ENCODE data around the gene SLC25A15. TPM values are rescaled to one million over a fixed set of nuclear protein-coding genes. Genes with fewer than 3 reads are reported as not detected.

The SLC25A15 gene
- total RNA-seq, 1 experiment from 2014 or later = 20.2 TPM

GRCh38 chr13:40769970-40770369, 19.4 kb upstream of the SLC25A15 start:
- no peak overlapping the region for H3K27ac Mint-ChIP-seq
- H3K4me3 Mint-ChIP-seq = peak overlapping the region; percentile 99
- no peaks in the 10 kb centered on the region for H3K27me3 Mint-ChIP-seq (ENCODE audit: low read depth)
- ChIA-PET POLR2A (no interaction called here), CTCF (interaction anchor here (1.0 kb wide), 1 partner anchor 102 kb away, joined by 3 read pairs; no protein-coding TSS in a partner anchor)
- DNase-seq (ENCODE audit: low spot score) (no peak), ATAC-seq (no peak)
- TF ChIP-seq ZNF425 (CRISPR knock-in tag; conservative IDR thresholded peaks at IDR 0.05) = no peak
- no peak for TF ChIP-seq SP1 (CRISPR knock-in tag; conservative IDR thresholded peaks at IDR 0.05)
- no peak for TF ChIP-seq ZNF532 (CRISPR knock-in tag; IDR thresholded peaks at IDR 0.05; ENCODE audit: borderline replicate concordance)
- no peak for TF ChIP-seq FOXJ3 (CRISPR knock-in tag; IDR thresholded peaks at IDR 0.05; ENCODE audit: borderline replicate concordance)
- no peak for TF ChIP-seq ZNF121 (CRISPR knock-in tag; IDR thresholded peaks at IDR 0.05)
- TF ChIP-seq FOXP1 (CRISPR knock-in tag; IDR thresholded peaks at IDR 0.05; ENCODE audit: borderline replicate concordance) = no peak
- no peak for TF ChIP-seq NFE2L1 (CRISPR knock-in tag; IDR thresholded peaks at IDR 0.05)
- no peak for TF ChIP-seq NFYB (CRISPR knock-in tag; conservative IDR thresholded peaks at IDR 0.05; ENCODE audit: low read depth)
- TF ChIP-seq, protein P1, sequence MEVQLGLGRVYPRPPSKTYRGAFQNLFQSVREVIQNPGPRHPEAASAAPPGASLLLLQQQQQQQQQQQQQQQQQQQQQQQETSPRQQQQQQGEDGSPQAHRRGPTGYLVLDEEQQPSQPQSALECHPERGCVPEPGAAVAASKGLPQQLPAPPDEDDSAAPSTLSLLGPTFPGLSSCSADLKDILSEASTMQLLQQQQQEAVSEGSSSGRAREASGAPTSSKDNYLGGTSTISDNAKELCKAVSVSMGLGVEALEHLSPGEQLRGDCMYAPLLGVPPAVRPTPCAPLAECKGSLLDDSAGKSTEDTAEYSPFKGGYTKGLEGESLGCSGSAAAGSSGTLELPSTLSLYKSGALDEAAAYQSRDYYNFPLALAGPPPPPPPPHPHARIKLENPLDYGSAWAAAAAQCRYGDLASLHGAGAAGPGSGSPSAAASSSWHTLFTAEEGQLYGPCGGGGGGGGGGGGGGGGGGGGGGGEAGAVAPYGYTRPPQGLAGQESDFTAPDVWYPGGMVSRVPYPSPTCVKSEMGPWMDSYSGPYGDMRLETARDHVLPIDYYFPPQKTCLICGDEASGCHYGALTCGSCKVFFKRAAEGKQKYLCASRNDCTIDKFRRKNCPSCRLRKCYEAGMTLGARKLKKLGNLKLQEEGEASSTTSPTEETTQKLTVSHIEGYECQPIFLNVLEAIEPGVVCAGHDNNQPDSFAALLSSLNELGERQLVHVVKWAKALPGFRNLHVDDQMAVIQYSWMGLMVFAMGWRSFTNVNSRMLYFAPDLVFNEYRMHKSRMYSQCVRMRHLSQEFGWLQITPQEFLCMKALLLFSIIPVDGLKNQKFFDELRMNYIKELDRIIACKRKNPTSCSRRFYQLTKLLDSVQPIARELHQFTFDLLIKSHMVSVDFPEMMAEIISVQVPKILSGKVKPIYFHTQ (CRISPR knock-in tag; IDR thresholded peaks at IDR 0.05) = no peak
- no peak for TF ChIP-seq EMX1 (CRISPR knock-in tag; IDR thresholded peaks at IDR 0.05)
- no peak for TF ChIP-seq TCF7 (CRISPR knock-in tag; IDR thresholded peaks at IDR 0.05; ENCODE audit: low read depth)
- TF ChIP-seq ZNF317 (CRISPR knock-in tag; IDR thresholded peaks at IDR 0.05; ENCODE audit: borderline replicate concordance, low read depth) = no peak
- TF ChIP-seq SMAD3 (CRISPR knock-in tag; IDR thresholded peaks at IDR 0.05; ENCODE audit: borderline replicate concordance) = no peak
- no peak for TF ChIP-seq GABPB1 (CRISPR knock-in tag; IDR thresholded peaks at IDR 0.05)
- TF ChIP-seq, protein P2, sequence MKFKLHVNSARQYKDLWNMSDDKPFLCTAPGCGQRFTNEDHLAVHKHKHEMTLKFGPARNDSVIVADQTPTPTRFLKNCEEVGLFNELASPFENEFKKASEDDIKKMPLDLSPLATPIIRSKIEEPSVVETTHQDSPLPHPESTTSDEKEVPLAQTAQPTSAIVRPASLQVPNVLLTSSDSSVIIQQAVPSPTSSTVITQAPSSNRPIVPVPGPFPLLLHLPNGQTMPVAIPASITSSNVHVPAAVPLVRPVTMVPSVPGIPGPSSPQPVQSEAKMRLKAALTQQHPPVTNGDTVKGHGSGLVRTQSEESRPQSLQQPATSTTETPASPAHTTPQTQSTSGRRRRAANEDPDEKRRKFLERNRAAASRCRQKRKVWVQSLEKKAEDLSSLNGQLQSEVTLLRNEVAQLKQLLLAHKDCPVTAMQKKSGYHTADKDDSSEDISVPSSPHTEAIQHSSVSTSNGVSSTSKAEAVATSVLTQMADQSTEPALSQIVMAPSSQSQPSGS (CRISPR knock-in tag; IDR thresholded peaks at IDR 0.05; ENCODE audit: borderline replicate concordance, low read depth) = no peak
- TF ChIP-seq JAZF1 (CRISPR knock-in tag; IDR thresholded peaks at IDR 0.05) = no peak
- TF ChIP-seq, protein P3, sequence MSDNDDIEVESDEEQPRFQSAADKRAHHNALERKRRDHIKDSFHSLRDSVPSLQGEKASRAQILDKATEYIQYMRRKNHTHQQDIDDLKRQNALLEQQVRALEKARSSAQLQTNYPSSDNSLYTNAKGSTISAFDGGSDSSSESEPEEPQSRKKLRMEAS (CRISPR knock-in tag; IDR thresholded peaks at IDR 0.05) = no peak
- TF ChIP-seq, protein P4, sequence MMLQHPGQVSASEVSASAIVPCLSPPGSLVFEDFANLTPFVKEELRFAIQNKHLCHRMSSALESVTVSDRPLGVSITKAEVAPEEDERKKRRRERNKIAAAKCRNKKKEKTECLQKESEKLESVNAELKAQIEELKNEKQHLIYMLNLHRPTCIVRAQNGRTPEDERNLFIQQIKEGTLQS (CRISPR knock-in tag; conservative IDR thresholded peaks at IDR 0.05) = no peak
- H3K9me3 Mint-ChIP-seq = no peaks in the 10 kb centered on the region
- peaks cover 3% of the 10 kb centered on the region; the same call in 1 of the 2 replicates for H3K36me3 Mint-ChIP-seq
- H3K4me1 Mint-ChIP-seq = peaks cover 11% of the 10 kb centered on the region

Measured in WTC11 (cell line).